Choroid plexus epithelial cell (primary cell): ENCODE measurements around the gene KIRREL3.

Experiments
- DNase-seq: peaks from one replicate; pipeline ENCODE4 v3.0.0-alpha.2; 2010; ENCODE audit warnings: low read depth
- H3K4me3 ChIP-seq: 2 replicates; pipeline ENCODE4 v1.5.1; 2011; ENCODE audit warnings: low read depth, mild to moderate bottlenecking, control low read depth, low read length, moderate library complexity
- CTCF ChIP-seq: conservative IDR thresholded peaks from 2 replicates; pipeline ENCODE4 v1.5.1; 2011; ENCODE audit warnings: low read depth, mild to moderate bottlenecking, control low read depth, inconsistent platforms, low read length, moderate library complexity

Gene KIRREL3

GRCh38 chr11:126819194-126819593 is 181.4 kb downstream of the KIRREL3 start:
- no peak overlapping the region for H3K4me3 ChIP-seq
- DNase-seq = no peak
- TF ChIP-seq CTCF = no peak

DNA sequence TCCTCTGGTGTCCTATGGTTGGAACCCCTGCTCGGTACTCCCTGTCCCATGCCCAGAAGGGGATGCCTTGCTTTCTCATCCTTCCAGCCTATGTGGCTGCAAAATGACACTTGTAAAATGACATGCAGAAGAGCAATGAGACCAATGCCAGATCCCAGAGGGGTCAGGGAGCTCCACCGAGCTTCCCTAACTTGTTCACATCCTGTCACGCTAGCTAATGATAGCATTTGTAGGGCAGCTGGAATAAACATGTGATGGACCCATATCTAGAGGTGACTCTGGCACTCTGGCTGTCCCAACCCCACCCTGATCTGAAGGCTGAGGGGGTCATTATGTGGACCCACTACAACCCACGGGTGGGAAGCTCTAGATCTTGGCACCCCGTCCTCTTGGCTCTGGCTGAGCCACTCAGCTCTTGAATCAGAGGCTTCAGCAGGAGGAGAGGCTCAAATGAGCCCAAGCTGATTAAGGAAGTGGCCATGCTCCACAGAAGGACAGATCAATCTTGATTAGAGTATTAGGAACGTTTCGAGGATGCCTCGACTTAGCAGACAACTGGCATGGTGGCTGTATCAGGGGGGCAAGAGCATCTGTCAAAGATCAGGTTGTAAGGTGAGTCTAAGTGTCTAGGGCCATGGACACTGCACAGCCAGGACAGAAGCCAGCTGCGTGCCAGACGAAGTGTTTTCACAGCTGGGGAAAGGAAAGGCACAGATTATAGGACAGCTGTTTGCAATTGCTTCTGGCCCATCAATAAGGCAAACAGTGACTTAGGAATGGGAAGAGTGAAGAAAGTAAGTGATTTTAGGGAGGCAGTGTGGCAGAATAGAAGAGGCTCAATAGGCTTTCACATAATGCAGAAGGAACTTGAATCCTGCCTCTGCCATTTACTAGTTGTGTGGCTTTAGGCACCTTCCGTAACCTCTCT is 182.8 kb downstream of the KIRREL3 start:
- TF ChIP-seq CTCF = no peak
- no peak for DNase-seq

DNA sequence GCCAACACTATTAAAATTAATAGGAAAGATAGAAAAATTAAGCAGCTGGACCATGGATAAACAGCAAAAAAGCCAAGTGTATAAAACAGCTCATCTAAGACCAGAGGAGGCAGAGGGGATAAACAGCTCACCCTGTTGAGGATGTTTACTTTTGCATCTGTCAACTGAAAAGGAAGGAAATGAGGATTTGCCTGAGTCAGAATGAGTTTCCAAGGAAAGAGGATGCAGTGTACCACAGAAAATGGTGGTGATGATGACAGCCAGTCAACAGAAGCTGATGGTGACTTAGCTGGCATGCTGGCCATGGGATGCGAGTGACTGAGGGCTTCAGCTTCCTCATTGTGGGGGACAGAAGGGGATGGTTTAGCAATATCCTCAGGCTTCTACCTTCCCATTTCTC is 183.5 kb downstream of the KIRREL3 start:
- TF ChIP-seq CTCF = no peak
- DNase-seq = no peak
- H3K4me3 ChIP-seq = no peak overlapping the region

More for the DNA sequence above, 182.8 kb downstream of the KIRREL3 start:
- no peak overlapping the region for H3K4me3 ChIP-seq

DNA sequence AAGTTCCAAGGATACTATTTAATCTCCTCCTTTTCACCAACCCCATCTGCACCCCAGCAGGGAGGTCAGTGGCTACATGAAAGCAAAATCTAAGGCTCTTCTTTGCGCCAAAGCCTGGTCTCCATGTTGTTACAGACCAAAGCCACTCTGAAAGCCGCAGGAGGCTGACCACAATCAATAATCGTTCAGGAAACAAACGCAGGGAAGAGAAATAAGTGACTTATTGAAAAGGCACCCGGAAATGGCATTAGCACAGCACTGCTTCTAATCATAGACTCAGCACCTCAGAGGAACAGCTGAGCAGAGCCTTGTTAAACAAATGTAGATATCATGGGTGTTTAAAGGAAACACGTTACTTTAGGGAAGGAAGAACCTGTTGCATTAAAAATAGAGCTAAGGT is 183.9 kb downstream of the KIRREL3 start:
- no peak for TF ChIP-seq CTCF
- no peak overlapping the region for H3K4me3 ChIP-seq
- DNase-seq = no peak

DNA sequence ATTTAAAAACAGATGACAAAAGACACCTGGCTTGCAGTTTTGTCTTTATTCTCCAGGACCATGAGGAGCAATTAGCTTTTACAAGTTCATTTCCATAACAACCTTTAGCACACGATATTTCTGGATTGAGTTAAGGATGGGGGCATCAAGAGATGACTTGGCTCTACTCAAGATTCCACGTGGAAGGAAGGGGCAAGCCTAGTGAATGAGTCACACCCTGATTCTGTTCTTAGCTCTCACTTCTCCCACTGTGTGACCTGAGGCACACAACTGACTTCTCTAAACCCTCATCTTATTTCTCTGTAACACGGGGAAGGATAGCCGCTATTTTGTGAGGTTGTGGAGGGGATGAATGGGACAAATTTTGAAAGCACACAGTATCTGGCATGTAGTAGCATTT is 185.5 kb downstream of the KIRREL3 start:
- no peak for DNase-seq
- no peak overlapping the region for H3K4me3 ChIP-seq
- TF ChIP-seq CTCF = no peak

- DNase-seq = no peak
- no peak overlapping the region for H3K4me3 ChIP-seq
- no peak for TF ChIP-seq CTCF
These were observed 189.8 kb downstream of the KIRREL3 start for GRCh38 chr11:126810776-126811175.
